ENCODE data around the gene ANG. TPM values are rescaled to one million over a fixed set of nuclear protein-coding genes. Genes with fewer than 3 reads are reported as not detected.

ANG gene
- total and polyA plus RNA-seq, 9 of the 15 experiments (the other 6 are each of a cell fraction or from before 2014, with no cell fraction given) = 0.21 to 0.73 (median 0.34) TPM; not detected in 4

DNA sequence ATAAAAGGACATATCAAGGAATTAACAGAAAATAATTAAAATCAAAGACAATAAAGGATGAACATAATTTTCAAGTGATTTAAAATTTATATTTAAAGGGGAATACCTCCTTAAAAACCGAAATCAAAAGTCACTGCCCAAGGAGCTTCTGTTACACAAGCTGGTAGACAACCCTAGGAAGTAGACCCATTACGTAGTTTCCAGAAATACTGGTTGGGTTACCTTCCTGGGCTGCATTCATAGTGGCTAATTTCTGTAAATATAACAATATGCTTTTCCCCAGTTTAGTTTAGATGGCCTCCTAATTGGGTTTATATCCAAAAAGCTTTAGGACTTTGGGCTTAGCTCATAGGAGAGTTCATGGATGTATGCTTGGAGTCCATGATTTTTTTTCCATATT, 55.0 kb downstream of the ANG start:
- DNase-seq (ENCODE audit: extremely low read depth in 1 of 4, low spot score in 3 of 4) (no peak), FAIRE-seq (no peak), ATAC-seq (no peak)
- H3K79me2 ChIP-seq (ENCODE audit: control insufficient read depth, insufficient read depth, low read length) = no peaks in the 10 kb centered on the region
- 7% methylated on average over 2 of the region's 2 CpGs for WGBS (ENCODE audit: insufficient coverage, low coverage, missing lambda C conversion rate)
- intact Hi-C loops (cut with micrococcal nuclease) = no loop called here
- no peaks in the 10 kb centered on the region for H3K9me1 ChIP-seq (ENCODE audit: control insufficient read depth, insufficient read depth, low read length)
- H3K9me3 ChIP-seq (replicated peaks; ENCODE audit: control insufficient read depth, insufficient read depth, low read depth, low read length) = no peaks in the 10 kb centered on the region
- in situ Hi-C loops (cut with MboI) = no loop called here
- no peak overlapping the region for H3K4me2 ChIP-seq (ENCODE audit: insufficient read depth, low read length)
- H4K20me1 ChIP-seq (replicated peaks; ENCODE audit: control insufficient read depth, insufficient read depth, low read length) = no peaks in the 10 kb centered on the region
- POLR2A ChIA-PET = no interaction called here
- H3K36me3 ChIP-seq (ENCODE audit: control insufficient read depth, insufficient read depth, low read length) = no peaks in the 10 kb centered on the region
- BruUV-seq (replicated peaks) = no TSS peak
- no peaks in the 10 kb centered on the region for H3K4me1 ChIP-seq (replicated peaks in 1 of 2; ENCODE audit: control insufficient read depth in 2 of 2, insufficient read depth in 2 of 2, low read length in 2 of 2)
- H3K27ac ChIP-seq (ENCODE audit: extremely low read depth, low read depth, low read length) = no peak overlapping the region
- peaks cover 2 to 6% of the 10 kb centered on the region in 2 experiments; a peak in 2 of 5 replicates for H3K27me3 ChIP-seq (ENCODE audit: control insufficient read depth in 2 of 2, insufficient read depth in 2 of 2, low read length in 2 of 2)
- no peak overlapping the region for H2AFZ ChIP-seq (ENCODE audit: low read depth, low read length)
- CTCF ChIA-PET (ENCODE audit: low intra/inter-chr PET ratio) = no interaction called here
- H3K9ac ChIP-seq (ENCODE audit: insufficient read depth in 1 of 2, low read depth in 2 of 2, low read length in 2 of 2) = no peak overlapping the region
- no peak overlapping the region for H3K4me3 ChIP-seq
- TF ChIP-seq, protein P1, sequence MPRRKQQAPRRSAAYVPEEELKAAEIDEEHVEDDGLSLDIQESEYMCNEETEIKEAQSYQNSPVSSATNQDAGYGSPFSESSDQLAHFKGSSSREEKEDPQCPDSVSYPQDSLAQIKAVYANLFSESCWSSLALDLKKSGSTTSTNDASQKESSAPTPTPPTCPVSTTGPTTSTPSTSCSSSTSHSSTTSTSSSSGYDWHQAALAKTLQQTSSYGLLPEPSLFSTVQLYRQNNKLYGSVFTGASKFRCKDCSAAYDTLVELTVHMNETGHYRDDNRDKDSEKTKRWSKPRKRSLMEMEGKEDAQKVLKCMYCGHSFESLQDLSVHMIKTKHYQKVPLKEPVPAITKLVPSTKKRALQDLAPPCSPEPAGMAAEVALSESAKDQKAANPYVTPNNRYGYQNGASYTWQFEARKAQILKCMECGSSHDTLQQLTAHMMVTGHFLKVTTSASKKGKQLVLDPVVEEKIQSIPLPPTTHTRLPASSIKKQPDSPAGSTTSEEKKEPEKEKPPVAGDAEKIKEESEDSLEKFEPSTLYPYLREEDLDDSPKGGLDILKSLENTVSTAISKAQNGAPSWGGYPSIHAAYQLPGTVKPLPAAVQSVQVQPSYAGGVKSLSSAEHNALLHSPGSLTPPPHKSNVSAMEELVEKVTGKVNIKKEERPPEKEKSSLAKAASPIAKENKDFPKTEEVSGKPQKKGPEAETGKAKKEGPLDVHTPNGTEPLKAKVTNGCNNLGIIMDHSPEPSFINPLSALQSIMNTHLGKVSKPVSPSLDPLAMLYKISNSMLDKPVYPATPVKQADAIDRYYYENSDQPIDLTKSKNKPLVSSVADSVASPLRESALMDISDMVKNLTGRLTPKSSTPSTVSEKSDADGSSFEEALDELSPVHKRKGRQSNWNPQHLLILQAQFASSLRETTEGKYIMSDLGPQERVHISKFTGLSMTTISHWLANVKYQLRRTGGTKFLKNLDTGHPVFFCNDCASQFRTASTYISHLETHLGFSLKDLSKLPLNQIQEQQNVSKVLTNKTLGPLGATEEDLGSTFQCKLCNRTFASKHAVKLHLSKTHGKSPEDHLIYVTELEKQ (CRISPR knock-in tag; IDR thresholded peaks at IDR 0.05) = no peak
- no peak for TF ChIP-seq ZNF133 (CRISPR knock-in tag; IDR thresholded peaks at IDR 0.05)
- TF ChIP-seq AFF4 (CRISPR knock-in tag; IDR thresholded peaks at IDR 0.05) = no peak
- no peak for TF ChIP-seq ASH1L (IDR thresholded peaks at IDR 0.05; ENCODE audit: borderline replicate concordance, low read depth, partially characterized antibody)
- no peak for TF ChIP-seq PYGO2 (tag; IDR thresholded peaks at IDR 0.05)
- TF ChIP-seq, protein P2, sequence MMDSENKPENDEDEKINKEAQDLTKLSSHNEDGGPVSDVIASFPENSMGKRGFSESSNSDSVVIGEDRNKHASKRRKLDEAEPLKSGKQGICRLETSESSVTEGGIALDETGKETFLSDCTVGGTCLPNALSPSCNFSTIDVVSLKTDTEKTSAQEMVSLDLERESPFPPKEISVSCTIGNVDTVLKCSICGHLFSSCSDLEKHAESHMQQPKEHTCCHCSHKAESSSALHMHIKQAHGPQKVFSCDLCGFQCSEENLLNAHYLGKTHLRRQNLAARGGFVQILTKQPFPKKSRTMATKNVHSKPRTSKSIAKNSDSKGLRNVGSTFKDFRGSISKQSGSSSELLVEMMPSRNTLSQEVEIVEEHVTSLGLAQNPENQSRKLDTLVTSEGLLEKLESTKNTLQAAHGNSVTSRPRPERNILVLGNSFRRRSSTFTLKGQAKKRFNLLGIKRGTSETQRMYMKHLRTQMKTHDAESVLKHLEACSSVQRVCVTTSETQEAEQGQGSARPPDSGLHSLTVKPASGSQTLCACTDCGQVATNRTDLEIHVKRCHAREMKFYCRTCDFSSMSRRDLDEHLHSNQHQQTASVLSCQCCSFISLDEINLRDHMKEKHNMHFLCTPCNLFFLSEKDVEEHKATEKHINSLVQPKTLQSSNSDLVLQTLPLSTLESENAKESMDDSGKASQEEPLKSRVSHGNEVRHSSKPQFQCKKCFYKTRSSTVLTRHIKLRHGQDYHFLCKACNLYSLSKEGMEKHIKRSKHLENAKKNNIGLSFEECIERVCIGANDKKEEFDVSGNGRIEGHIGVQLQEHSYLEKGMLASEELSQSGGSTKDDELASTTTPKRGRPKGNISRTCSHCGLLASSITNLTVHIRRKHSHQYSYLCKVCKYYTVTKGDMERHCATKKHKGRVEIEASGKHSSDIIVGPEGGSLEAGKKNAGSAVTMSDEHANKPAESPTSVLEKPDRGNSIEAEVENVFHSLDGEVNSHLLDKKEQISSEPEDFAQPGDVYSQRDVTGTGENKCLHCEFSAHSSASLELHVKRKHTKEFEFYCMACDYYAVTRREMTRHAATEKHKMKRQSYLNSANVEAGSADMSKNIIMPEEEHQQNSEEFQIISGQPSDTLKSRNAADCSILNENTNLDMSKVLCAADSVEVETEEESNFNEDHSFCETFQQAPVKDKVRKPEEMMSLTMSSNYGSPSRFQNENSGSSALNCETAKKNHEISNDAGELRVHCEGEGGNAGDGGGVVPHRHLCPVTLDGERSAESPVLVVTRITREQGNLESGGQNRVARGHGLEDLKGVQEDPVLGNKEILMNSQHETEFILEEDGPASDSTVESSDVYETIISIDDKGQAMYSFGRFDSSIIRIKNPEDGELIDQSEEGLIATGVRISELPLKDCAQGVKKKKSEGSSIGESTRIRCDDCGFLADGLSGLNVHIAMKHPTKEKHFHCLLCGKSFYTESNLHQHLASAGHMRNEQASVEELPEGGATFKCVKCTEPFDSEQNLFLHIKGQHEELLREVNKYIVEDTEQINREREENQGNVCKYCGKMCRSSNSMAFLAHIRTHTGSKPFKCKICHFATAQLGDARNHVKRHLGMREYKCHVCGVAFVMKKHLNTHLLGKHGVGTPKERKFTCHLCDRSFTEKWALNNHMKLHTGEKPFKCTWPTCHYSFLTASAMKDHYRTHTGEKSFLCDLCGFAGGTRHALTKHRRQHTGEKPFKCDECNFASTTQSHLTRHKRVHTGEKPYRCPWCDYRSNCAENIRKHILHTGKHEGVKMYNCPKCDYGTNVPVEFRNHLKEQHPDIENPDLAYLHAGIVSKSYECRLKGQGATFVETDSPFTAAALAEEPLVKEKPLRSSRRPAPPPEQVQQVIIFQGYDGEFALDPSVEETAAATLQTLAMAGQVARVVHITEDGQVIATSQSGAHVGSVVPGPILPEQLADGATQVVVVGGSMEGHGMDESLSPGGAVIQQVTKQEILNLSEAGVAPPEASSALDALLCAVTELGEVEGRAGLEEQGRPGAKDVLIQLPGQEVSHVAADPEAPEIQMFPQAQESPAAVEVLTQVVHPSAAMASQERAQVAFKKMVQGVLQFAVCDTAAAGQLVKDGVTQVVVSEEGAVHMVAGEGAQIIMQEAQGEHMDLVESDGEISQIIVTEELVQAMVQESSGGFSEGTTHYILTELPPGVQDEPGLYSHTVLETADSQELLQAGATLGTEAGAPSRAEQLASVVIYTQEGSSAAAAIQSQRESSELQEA (IDR thresholded peaks at IDR 0.05; ENCODE audit: low read depth) = no peak
- no peak for TF ChIP-seq SRSF9 (IDR thresholded peaks at IDR 0.05; ENCODE audit: borderline replicate concordance, low read depth, low read length)
